Neural progenitor cell (in vitro differentiated cells): ENCODE data around the gene MRPS22.

ENCODE experiments used
- CTCF ChIP-seq: fragments of 200-600 bp; sonication (generic); IDR thresholded peaks from 2 replicates; pipeline ENCODE4 v1.5.1; 2017; ENCODE audit warnings: antibody characterized with exemption, mild to moderate bottlenecking
- EZH2 ChIP-seq: fragments of 200-600 bp; sonication (generic); IDR thresholded peaks from 2 replicates; pipeline ENCODE4 v1.6.1; 2017; ENCODE audit warnings: antibody characterized with exemption, mild to moderate bottlenecking, moderate library complexity
- EZH2phosphoT487 ChIP-seq: fragments of 200-600 bp; sonication (generic); IDR thresholded peaks from 2 replicates; pipeline ENCODE4 v1.6.1; 2017; ENCODE audit warnings: antibody characterized with exemption

GRCh38 chr3:139355476-139355875 is 11.7 kb downstream of the MRPS22 start:
- no peak for TF ChIP-seq CTCF
- TF ChIP-seq EZH2phosphoT487: no peak
- TF ChIP-seq EZH2: no peak
